HEK293 (cell line): ENCODE results near the gene C1orf174.

ENCODE experiments used
- CTCF ChIP-seq: fragments of 450-650 bp; formaldehyde crosslinking; IDR thresholded peaks from 2 replicates; pipeline ENCODE4 v1.5.1; 2016; ENCODE audit warnings: missing biosample characterization, missing genetic modification characterization
- SETDB1 ChIP-seq: IDR thresholded peaks from one replicate; pipeline ENCODE4 v1.6.1; 2017; ENCODE audit warnings: mild to moderate bottlenecking, low read length, moderate library complexity, mixed read lengths; ENCODE audit not compliant: insufficient read length
- YY1 ChIP-seq: fragments of 450-650 bp; formaldehyde crosslinking; IDR thresholded peaks from 2 replicates; pipeline ENCODE4 v1.5.1; 2018; ENCODE audit warnings: missing biosample characterization, missing genetic modification characterization
- ZBTB8A ChIP-seq: fragments of 450-650 bp; formaldehyde crosslinking; IDR thresholded peaks from 2 replicates; pipeline ENCODE4 v1.5.1; 2016; ENCODE audit warnings: missing biosample characterization, missing genetic modification characterization
- ZIC2 ChIP-seq: fragments of 450-650 bp; formaldehyde crosslinking; IDR thresholded peaks from 2 replicates; pipeline ENCODE4 v1.5.1; 2016; ENCODE audit warnings: missing biosample characterization, missing genetic modification characterization
- ZNF639 ChIP-seq: fragments of 450-650 bp; formaldehyde crosslinking; IDR thresholded peaks from 2 replicates; pipeline ENCODE4 v1.5.1; 2016; ENCODE audit warnings: missing biosample characterization, missing genetic modification characterization
- ZNF777 ChIP-seq: fragments of 450-650 bp; formaldehyde crosslinking; IDR thresholded peaks from 2 replicates; pipeline ENCODE4 v1.5.1; 2017; ENCODE audit warnings: missing biosample characterization, missing genetic modification characterization, borderline replicate concordance

- no peak for TF ChIP-seq CTCF (tag by site-specific recombination)
- no peak for TF ChIP-seq YY1 (tag by site-specific recombination)
- no peak for TF ChIP-seq ZIC2 (tag by site-specific recombination)
- TF ChIP-seq SETDB1 = no peak
- TF ChIP-seq ZNF777 = no peak
- TF ChIP-seq ZNF639 (tag by site-specific recombination) = no peak
- TF ChIP-seq ZBTB8A = no peak
Measured at GRCh38 chr1:3922851-3923250, 22.8 kb upstream of the C1orf174 start.
